Kidney (tissue), 14 donors: ENCODE measurements around the gene APBA1. TPM values are rescaled to one million over a fixed set of nuclear protein-coding genes. Genes with fewer than 3 reads are reported as not detected.

ENCODE experiments used
- DNase-seq, 5 donors: peaks; one replicate each; pipeline ENCODE4 v3.0.0-alpha.2; 2013 to 2020
- FAIRE-seq: peaks from 2 replicates; lab custom pipeline; 2012; peaks lifted over from hg19 to GRCh38; lab: Jason Lieb, UNC
- H3K27ac ChIP-seq, 2 donors: one replicate each; pipeline ENCODE4 v1.7.0; 2013; ENCODE audit warnings: low read depth in 2 of 2, low read length in 2 of 2, inconsistent platforms in 1 of 2
- H3K27me3 ChIP-seq: one replicate; pipeline ENCODE4 v1.7.1; 2013; ENCODE audit warnings: low read length, inconsistent platforms; ENCODE audit not compliant: control insufficient read depth, insufficient read depth
- H3K36me3 ChIP-seq, 3 donors: one replicate each; pipeline versions ENCODE4 v1.7.0 to v1.7.1; 2013; ENCODE audit warnings: low read length in 3 of 3, control low read depth in 1 of 3, inconsistent platforms in 1 of 3; ENCODE audit not compliant: insufficient read depth in 3 of 3, control insufficient read depth in 2 of 3
- H3K4me1 ChIP-seq, 3 donors: one replicate each; pipeline versions ENCODE4 v1.7.0 to v1.7.1; 2013; ENCODE audit warnings: low read length in 3 of 3, inconsistent platforms in 1 of 3, low read depth in 1 of 3; ENCODE audit not compliant: control insufficient read depth in 2 of 3, insufficient read depth in 2 of 3
- H3K4me3 ChIP-seq, 3 donors: one replicate each; pipeline versions ENCODE4 v1.7.0 to v1.8.1; 2013; ENCODE audit warnings: low read length in 3 of 3, control low read depth in 1 of 3, inconsistent platforms in 1 of 3
- H3K9ac ChIP-seq, 3 donors: one replicate each; pipeline versions ENCODE4 v1.7.0 to v1.7.1; 2013; ENCODE audit warnings: low read length in 3 of 3, control low read depth in 1 of 3, inconsistent platforms in 1 of 3
- H3K9me3 ChIP-seq, 3 donors: one replicate each; pipeline versions ENCODE4 v1.7.0 to v1.7.1; 2013; ENCODE audit warnings: low read length in 3 of 3, control low read depth in 1 of 3, inconsistent platforms in 1 of 3; ENCODE audit not compliant: control insufficient read depth in 2 of 3, insufficient read depth in 1 of 3
- CTCF ChIP-seq: IDR thresholded peaks from 3 replicates; pipeline ENCODE4 v1.5.1; 2012; ENCODE audit warnings: mild to moderate bottlenecking, moderate library complexity, borderline replicate concordance; ENCODE audit not compliant: insufficient read depth; ENCODE audit errors: extremely low read depth
- intact Hi-C: fragments of 100-400 bp; cut with DNase I; formaldehyde crosslinking; loops from one replicate; pipeline ENCODE4 v1.11.1; 2022
- polyA plus RNA-seq: library from polyadenylated mRNA; stranded (reverse); fragments of 350-450 nt; fragmentation: Illumina TruSeq; extraction: RNeasy Lipid Tissue Mini Kit (QIAGEN cat#74804); gene quantifications from one replicate; pipeline ENCODE4 v1.2.3, GENCODE V29; 2014; ENCODE audit warnings: low read depth, low replicate concordance; ENCODE audit not compliant: insufficient read depth
- total RNA-seq: library from RNA; stranded (reverse); fragmentation: NEBNext Ultra II Directional; extraction: Animal tissue kit (Norgen Biotek cat#: 25700); gene quantifications from one replicate; pipeline ENCODE4 v1.2.1, GENCODE V29; 2021
- donor health status: control.
- donor health status: control.
- donor health status: control.
- donor health status: control.
- donor health status: control.
- donor health status: DM: yes; HTN: yes; CAD: no.
- donor health status: Normal renal cell carcinoma (clear cell type).

APBA1 gene
- total and polyA plus RNA-seq, 2 donors from 2014 or later: 1.3 to 5.1 TPM

GRCh38 chr9:69611221-69611620 is 61.0 kb downstream of the APBA1 start:
- no peak overlapping the region for H3K9ac ChIP-seq
- FAIRE-seq: no peak
- no peaks in the 10 kb centered on the region for H3K4me1 ChIP-seq
- no peak for TF ChIP-seq CTCF
- intact Hi-C loops: no loop called here
- DNase-seq: no peak
- H3K36me3 ChIP-seq: no peaks in the 10 kb centered on the region
- no peak overlapping the region for H3K4me3 ChIP-seq
- no peaks in the 10 kb centered on the region for H3K9me3 ChIP-seq
- no peak overlapping the region for H3K27ac ChIP-seq
- no peaks in the 10 kb centered on the region for H3K27me3 ChIP-seq

GRCh38 chr9:69609156-69609555 is 63.0 kb downstream of the APBA1 start:
- H3K9me3 ChIP-seq: no peaks in the 10 kb centered on the region
- no peaks in the 10 kb centered on the region for H3K36me3 ChIP-seq
- H3K27ac ChIP-seq: no peak overlapping the region
- H3K9ac ChIP-seq: no peak overlapping the region
- H3K27me3 ChIP-seq: no peaks in the 10 kb centered on the region
- FAIRE-seq (no peak), DNase-seq (no peak)
- no peak for TF ChIP-seq CTCF
- no peak overlapping the region for H3K4me3 ChIP-seq
- intact Hi-C loops: no loop called here
- H3K4me1 ChIP-seq: no peaks in the 10 kb centered on the region

- no peaks in the 10 kb centered on the region for H3K9me3 ChIP-seq
- H3K27me3 ChIP-seq: no peaks in the 10 kb centered on the region
- no peak overlapping the region for H3K4me3 ChIP-seq
- H3K27ac ChIP-seq: no peak overlapping the region
- no peaks in the 10 kb centered on the region for H3K4me1 ChIP-seq
- FAIRE-seq (no peak), DNase-seq (no peak)
- intact Hi-C loops: no loop called here
- TF ChIP-seq CTCF: no peak
- H3K36me3 ChIP-seq: no peaks in the 10 kb centered on the region
- H3K9ac ChIP-seq: no peak overlapping the region
Observed at GRCh38 chr9:69606089-69606488, 66.1 kb downstream of the APBA1 start.

GRCh38 chr9:69605406-69605805 is 66.8 kb downstream of the APBA1 start:
- intact Hi-C loops: no loop called here
- no peaks in the 10 kb centered on the region for H3K4me1 ChIP-seq
- no peak overlapping the region for H3K9ac ChIP-seq
- H3K4me3 ChIP-seq: no peak overlapping the region
- no peak for TF ChIP-seq CTCF
- no peaks in the 10 kb centered on the region for H3K9me3 ChIP-seq
- FAIRE-seq (no peak), DNase-seq (no peak)
- no peaks in the 10 kb centered on the region for H3K27me3 ChIP-seq
- H3K36me3 ChIP-seq: no peaks in the 10 kb centered on the region
- no peak overlapping the region for H3K27ac ChIP-seq
